KOPT-K1 (cell line): ENCODE data around the gene LIX1L.

Experiments
- H3K27ac ChIP-seq: fragments of 200-600 bp; sonication (generic); 2 replicates; pipeline ENCODE4 v1.5.1; 2016; ENCODE audit warnings: antibody characterized with exemption, mild to moderate bottlenecking, low read depth, low read length; ENCODE audit not compliant: poor library complexity, severe bottlenecking
- H3K36me3 ChIP-seq: fragments of 200-600 bp; sonication (generic); 2 replicates; pipeline ENCODE4 v1.5.1; 2017; ENCODE audit warnings: antibody characterized with exemption, mild to moderate bottlenecking, low read length, moderate library complexity; ENCODE audit not compliant: insufficient read depth
- H3K9me3 ChIP-seq: fragments of 200-600 bp; sonication (generic); 2 replicates; pipeline ENCODE4 v1.5.1; 2017; ENCODE audit warnings: antibody characterized with exemption, low read length, mild to moderate bottlenecking; ENCODE audit not compliant: insufficient read depth, poor library complexity, severe bottlenecking

Gene LIX1L

GRCh38 chr1:145991735-145992412 lies 34.1 kb upstream of the LIX1L start:
- no peak overlapping the region for H3K27ac ChIP-seq
- peaks cover 29% of the 10 kb centered on the region for H3K36me3 ChIP-seq
- H3K9me3 ChIP-seq = no peaks in the 10 kb centered on the region

- peaks cover 29% of the 10 kb centered on the region for H3K36me3 ChIP-seq
- H3K27ac ChIP-seq = no peak overlapping the region
- no peaks in the 10 kb centered on the region for H3K9me3 ChIP-seq
Measured at GRCh38 chr1:145990249-145990855, 32.5 kb upstream of the LIX1L start.

- Histone ChIP-seq H3K36me3 (peaks cover 14% of the 10 kb centered on the region), H3K9me3 (no peaks in the 10 kb centered on the region), H3K27ac (no peak overlapping the region)
Measured at GRCh38 chr1:145988773-145989172, 31.0 kb upstream of the LIX1L start.

DNA sequence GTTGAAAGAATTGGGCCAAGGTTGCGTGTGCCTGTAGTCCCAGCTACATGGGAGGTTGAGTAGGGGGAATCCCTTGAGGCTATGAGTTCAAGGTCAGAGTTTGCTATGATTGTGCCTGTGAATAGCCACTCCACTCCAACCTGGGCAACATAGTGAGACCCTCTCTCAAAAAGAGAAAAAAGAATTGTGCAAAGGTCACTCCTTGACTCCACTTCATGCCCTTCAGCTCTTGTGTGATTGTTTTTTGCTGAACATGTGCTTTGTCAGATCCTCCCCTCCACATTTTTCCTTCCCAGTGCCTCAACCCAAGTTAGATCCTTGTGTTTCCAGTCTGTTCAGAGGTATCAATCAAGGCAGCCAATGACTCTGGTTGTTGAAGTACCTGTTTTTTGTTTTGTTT lies 30.1 kb upstream of the LIX1L start:
- no peaks in the 10 kb centered on the region for H3K9me3 ChIP-seq
- H3K36me3 ChIP-seq = peaks cover 6% of the 10 kb centered on the region
- H3K27ac ChIP-seq = no peak overlapping the region

DNA sequence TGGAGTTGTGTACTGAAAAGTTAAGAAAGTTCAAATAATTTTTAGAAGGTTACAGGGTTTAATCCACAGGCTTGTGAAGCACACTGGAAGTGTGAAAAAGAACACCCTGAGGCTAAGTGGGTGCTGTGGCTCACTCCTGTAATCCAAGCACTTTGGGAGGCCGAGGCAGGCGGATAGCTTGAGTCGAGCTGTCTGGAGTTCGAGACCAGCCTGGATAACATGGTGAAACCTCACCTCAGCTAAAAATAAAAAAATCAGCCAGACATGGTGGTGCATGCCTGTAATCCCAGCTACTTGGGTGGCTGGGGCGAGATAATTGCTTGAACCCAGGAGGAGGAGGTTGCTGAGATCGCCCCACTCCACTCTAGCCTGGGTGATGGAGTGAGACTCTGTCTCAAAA lies 28.7 kb upstream of the LIX1L start:
- no peak overlapping the region for H3K27ac ChIP-seq

DNA sequence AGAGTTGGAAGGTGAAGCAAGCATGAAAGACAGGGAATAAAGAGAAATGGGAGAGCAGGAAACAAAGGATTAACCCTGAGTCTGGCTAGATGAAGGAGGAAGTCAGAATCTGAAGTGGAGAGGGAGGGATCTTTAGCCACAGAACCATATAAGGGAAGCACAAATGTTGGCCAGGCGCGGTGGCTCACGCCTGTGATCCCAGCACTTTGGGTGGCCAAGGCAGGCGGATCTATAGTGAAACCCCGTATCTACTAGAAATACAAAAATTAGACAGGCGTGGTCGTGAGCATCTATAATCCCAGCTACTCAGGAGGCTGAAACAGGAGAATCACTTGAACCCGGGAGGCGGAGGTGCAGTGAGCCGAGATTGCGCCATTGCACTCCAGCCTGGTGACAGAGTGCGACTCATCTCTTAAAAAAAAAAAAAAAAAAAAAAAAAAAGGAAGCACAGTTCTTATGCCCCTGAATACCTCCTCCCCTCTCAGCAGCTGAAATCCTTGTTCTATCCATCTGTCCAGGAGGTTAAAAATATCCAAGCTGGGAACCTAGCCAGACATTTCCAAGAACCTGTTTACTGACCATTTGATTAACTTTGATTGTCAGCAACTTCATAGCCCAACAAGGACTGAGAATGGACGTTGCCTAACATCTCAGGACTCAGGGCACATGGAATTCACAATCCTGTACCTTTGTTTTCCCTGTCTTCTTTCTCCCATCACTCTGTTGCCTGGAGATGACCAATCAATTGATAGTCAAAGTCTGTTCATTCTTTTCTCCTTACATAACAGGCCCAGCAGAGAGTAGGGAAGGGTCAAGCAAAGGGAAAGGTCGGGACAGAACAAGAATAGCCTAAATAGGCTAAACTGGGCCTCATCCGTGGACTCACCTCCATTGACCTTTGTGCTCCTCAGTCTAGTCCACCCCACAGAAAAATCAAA lies 28.0 kb upstream of the LIX1L start:
- H3K27ac ChIP-seq = no peak overlapping the region

More for the DNA sequence above, 28.7 kb upstream of the LIX1L start:
- Histone ChIP-seq H3K9me3 (no peaks in the 10 kb centered on the region), H3K36me3 (no peaks in the 10 kb centered on the region)

GRCh38 chr1:145985129-145985501 lies 27.3 kb upstream of the LIX1L start:
- Histone ChIP-seq H3K36me3 (no peaks in the 10 kb centered on the region), H3K27ac (no peak overlapping the region), H3K9me3 (no peaks in the 10 kb centered on the region)

More for the DNA sequence above, 28.0 kb upstream of the LIX1L start:
- no peaks in the 10 kb centered on the region for H3K9me3 ChIP-seq
- no peaks in the 10 kb centered on the region for H3K36me3 ChIP-seq

GRCh38 chr1:145983960-145984830 lies 26.4 kb upstream of the LIX1L start:
- Histone ChIP-seq H3K9me3 (no peaks in the 10 kb centered on the region), H3K27ac (no peak overlapping the region), H3K36me3 (no peaks in the 10 kb centered on the region)

DNA sequence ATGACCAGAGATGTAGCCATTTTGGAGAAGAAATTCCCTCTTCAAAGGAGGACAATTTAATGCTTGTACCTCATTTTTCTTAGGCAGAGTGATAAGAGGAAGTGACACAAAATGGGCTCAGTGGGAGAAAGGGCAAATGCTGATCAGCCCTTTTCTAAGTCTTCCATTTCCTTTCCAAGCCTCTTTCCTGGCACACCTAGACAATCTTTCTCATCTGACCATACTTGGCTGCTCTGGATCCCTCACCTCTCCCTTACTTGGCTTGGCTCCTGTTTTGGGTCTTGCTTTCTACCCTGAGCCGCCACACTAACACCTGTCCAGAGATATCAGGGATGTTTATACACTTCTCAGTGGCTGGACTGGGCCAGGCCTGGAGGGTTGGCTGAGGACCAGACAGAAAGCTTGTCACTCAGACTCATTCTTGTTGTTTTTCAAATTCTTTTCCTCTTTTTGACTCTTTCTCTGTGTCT lies 25.4 kb upstream of the LIX1L start:
- no peak overlapping the region for H3K27ac ChIP-seq
- H3K9me3 ChIP-seq = no peaks in the 10 kb centered on the region
- H3K36me3 ChIP-seq = no peaks in the 10 kb centered on the region

DNA sequence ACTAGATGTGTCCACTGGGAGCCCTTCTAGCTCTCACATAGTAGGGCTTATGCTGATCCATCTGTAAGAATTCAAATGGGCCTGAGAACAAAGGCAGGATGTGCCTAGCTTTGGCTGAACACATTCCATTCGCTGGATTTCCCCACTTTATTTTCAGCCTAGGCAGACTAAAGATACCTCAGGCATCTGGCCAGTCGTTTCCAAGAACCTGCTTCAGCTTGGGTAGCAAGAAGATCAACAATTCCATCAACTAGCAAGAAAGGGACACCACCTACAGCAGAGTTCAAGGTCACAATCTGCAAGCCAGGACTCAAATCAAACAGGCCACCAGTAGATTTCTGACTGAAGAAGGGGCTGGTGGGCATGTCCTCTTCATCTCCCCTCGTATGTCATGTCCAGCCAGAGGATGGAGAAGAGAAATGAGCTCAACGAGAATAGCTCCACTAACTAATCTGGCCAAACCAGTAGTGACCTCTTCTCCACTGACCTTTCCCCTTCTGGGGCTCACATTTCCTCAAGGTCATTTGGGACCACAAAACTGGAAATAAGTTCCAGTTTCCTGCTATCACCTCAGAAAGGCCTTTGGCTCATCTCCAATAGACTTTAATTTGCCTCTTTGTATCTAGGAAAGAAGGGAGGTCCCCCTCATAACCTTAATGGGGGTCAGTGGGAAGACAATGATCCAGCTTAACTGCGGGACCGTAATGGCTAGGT lies 24.4 kb upstream of the LIX1L start:
- H3K36me3 ChIP-seq = no peaks in the 10 kb centered on the region
- H3K27ac ChIP-seq = no peak overlapping the region
- H3K9me3 ChIP-seq = no peaks in the 10 kb centered on the region

- no peaks in the 10 kb centered on the region for H3K9me3 ChIP-seq
- H3K27ac ChIP-seq = peak overlapping the region; percentile 72
- no peaks in the 10 kb centered on the region for H3K36me3 ChIP-seq
Measured at GRCh38 chr1:145980457-145980994, 22.7 kb upstream of the LIX1L start.

DNA sequence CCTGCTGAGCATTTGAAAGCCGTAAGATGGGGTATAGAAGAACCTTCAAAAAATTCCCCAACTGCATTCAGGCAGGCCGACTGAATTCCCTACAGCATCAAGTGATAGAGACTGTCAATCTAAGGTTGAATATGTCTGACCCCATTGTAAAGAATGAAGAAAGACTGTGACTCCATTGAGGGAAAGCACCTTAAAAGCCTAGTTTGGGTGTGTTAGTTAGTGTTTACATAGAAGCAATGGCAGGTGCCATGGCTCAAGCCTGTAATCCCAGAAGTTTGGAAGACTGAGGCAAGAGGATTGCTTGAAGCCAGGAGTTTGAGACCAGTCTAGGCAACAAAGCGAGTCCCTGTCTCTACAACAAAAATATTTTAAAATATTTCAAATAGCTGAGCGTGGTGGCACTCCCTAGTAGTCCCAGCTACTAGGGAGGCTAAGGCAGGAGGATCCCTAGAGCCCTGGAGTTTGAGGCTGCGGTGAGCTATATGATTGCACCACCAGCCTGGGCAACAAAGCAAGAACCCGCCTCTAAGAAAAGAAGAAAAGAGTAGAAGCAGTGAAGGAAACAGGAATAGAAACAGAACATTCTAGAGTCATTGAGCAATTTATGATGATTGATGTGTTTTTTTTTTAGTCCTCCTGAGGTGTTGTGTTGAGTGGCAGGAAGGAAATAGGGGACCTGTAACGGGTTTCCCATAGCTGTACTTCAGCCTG lies 22.1 kb upstream of the LIX1L start:
- H3K27ac ChIP-seq = peak overlapping the region; percentile 72
- H3K9me3 ChIP-seq = no peaks in the 10 kb centered on the region
- no peaks in the 10 kb centered on the region for H3K36me3 ChIP-seq
